ENCODE results near the gene CAPN13. TPM values are rescaled to one million over a fixed set of nuclear protein-coding genes. Genes with fewer than 3 reads are reported as not detected.
A peak's percentile ranks its signal among the peaks of the same experiment; 100 is the strongest.

CAPN13 gene
- total and polyA plus RNA-seq, 11 donors: not detected

DNA sequence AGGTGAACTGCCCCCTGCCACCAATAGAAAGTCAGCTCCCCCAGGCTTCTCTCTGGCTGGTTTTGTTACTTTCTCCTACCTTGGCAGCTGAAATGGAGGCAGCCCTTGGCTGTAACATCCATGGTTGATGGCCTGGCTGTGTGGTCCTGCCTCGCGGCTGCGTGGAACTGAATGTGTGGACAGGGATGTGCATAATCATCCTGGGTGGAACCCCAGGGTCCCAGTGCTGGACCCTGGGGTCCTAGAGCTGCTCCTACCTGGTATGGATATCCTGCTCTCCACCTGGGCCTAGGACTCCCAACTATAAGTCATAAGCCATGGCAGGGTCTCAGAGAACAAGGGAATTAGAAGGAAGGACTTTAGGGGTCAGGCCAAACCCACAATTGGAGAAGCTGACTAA is 93.5 kb downstream of the CAPN13 start:
- no peak for DNase-seq
- Histone ChIP-seq H3K4me3 (no peak overlapping the region), H3K27me3 (no peaks in the 10 kb centered on the region), H3K36me3 (no peaks in the 10 kb centered on the region), H3K27ac (no peak overlapping the region), H3K4me1 (peaks cover 0 to 13% (median 0%) of the 10 kb centered on the region in 12 donors), H3K9me3 (no peaks in the 10 kb centered on the region)
- intact Hi-C loops (cut with DNase I): loop anchor here (1.0 to 10.0 kb wide), 13 partner anchors 149 to 1121 kb away; no protein-coding TSS in a partner anchor
- 97 to 100% (median 98%) methylated on average over 1 to 3 of the region's 3 CpGs for WGBS, 4 donors
- peak in 3 of 4 donors; percentile 2 to 11 (median 7) for ATAC-seq
- no peak for TF ChIP-seq POLR2A (IDR thresholded peaks at IDR 0.05)
- TF ChIP-seq, protein P1, sequence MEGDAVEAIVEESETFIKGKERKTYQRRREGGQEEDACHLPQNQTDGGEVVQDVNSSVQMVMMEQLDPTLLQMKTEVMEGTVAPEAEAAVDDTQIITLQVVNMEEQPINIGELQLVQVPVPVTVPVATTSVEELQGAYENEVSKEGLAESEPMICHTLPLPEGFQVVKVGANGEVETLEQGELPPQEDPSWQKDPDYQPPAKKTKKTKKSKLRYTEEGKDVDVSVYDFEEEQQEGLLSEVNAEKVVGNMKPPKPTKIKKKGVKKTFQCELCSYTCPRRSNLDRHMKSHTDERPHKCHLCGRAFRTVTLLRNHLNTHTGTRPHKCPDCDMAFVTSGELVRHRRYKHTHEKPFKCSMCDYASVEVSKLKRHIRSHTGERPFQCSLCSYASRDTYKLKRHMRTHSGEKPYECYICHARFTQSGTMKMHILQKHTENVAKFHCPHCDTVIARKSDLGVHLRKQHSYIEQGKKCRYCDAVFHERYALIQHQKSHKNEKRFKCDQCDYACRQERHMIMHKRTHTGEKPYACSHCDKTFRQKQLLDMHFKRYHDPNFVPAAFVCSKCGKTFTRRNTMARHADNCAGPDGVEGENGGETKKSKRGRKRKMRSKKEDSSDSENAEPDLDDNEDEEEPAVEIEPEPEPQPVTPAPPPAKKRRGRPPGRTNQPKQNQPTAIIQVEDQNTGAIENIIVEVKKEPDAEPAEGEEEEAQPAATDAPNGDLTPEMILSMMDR (IDR thresholded peaks at IDR 0.05): no peak

DNA sequence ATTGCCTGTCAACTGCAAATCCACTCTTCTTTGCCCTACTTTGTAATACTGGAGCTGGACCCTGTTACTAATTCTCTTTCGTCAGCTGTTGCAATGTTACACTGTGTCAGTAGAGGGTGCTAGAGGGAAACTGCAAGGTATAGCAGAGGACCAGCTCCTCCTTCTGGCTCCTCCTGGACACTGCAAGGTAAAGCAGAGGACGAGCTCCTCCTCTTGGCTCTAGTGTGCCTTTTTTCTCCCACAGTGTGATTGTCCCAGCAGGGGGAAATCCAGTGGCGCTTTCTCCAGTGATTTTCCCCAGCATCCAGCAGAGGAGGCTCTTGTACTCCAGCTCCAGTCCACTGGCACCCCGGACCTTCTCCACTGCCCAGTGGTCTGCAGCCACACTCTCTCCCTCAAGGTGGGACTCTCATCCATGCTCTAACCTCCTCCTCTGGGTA is 95.6 kb downstream of the CAPN13 start:
- peak; percentile 84 to 89 (median 85) for DNase-seq
- H3K4me1 ChIP-seq: peaks cover 0 to 20% (median 4%) of the 10 kb centered on the region in 12 donors
- H3K9me3 ChIP-seq: no peaks in the 10 kb centered on the region
- no peak overlapping the region for H3K27ac ChIP-seq
- 9 to 20% (median 19%) methylated on average over 4 of the region's 4 CpGs for WGBS, 4 donors
- no peaks in the 10 kb centered on the region for H3K27me3 ChIP-seq
- TF ChIP-seq, protein P1 (IDR thresholded peaks at IDR 0.05): peak; percentile 97 to 100 (median 99)
- no peak for TF ChIP-seq POLR2A (IDR thresholded peaks at IDR 0.05)
- peak; percentile 28 to 80 (median 74) for ATAC-seq
- intact Hi-C loops (cut with DNase I): loop anchor here in 7 of 10 donors (2.0 to 10.0 kb wide), 7 partner anchors 151 to 1123 kb away; no protein-coding TSS in a partner anchor
- no peaks in the 10 kb centered on the region for H3K36me3 ChIP-seq
- H3K4me3 ChIP-seq: no peak overlapping the region

DNA sequence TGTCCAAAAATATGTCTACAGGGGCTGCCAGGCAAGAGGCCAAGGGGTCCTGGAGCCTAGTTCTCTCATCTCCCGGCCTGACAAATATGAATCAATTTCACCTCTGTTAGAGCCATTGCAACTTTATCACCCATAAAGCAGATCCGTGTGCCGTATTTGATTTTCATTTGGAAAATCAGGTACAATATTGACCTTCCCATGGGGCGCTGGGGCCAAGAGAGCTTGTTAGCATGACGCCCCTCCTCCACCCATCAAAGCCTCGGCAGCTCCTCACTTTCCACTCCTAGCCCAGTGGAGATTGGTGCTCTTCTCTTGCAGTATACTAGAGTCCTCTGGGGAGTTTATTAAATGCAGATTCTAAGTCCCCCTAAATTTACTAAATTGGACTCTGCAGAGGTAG is 96.8 kb downstream of the CAPN13 start:
- intact Hi-C loops (cut with DNase I): loop anchor here in 7 of 10 donors (2.0 to 10.0 kb wide), 7 partner anchors 152 to 1124 kb away; no protein-coding TSS in a partner anchor
- no peak for TF ChIP-seq POLR2A (IDR thresholded peaks at IDR 0.05)
- TF ChIP-seq, protein P1 (IDR thresholded peaks at IDR 0.05): no peak
- Histone ChIP-seq H3K9me3 (no peaks in the 10 kb centered on the region), H3K27me3 (no peaks in the 10 kb centered on the region), H3K4me1 (peaks cover 0 to 31% (median 11%) of the 10 kb centered on the region in 12 donors), H3K4me3 (no peak overlapping the region), H3K27ac (no peak overlapping the region), H3K36me3 (no peaks in the 10 kb centered on the region)
- 93 to 96% (median 95%) methylated on average over 6 of the region's 6 CpGs for WGBS, 4 donors
- no peak for ATAC-seq
- DNase-seq: no peak

DNA sequence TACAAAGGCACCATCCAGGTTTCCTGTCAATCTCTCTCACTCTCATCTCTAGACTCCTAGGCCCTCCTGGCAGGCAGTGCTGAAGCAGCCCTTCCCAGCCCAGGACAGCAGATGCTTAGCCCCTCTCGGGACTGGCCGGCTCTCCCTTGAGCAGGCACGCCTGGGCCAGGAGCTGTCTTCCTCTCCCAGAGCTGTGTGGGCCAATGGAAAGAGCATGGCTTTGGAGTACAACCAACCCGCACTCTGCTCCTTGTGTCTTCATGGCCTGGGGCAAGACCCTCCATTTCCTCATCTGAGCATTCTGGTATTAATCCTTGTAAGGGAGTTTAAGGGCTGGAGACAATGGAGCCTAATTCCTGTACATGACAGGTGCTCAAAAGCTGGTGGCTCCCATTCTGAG is 97.2 kb downstream of the CAPN13 start:
- H3K27me3 ChIP-seq: no peaks in the 10 kb centered on the region
- H3K4me1 ChIP-seq: peaks cover 0 to 35% (median 15%) of the 10 kb centered on the region in 12 donors
- TF ChIP-seq POLR2A (IDR thresholded peaks at IDR 0.05): no peak
- TF ChIP-seq, protein P1 (IDR thresholded peaks at IDR 0.05): no peak
- intact Hi-C loops (cut with DNase I): loop anchor here in 7 of 10 donors (2.0 to 10.0 kb wide), 7 partner anchors 152 to 1125 kb away; no protein-coding TSS in a partner anchor
- H3K9me3 ChIP-seq: no peaks in the 10 kb centered on the region
- WGBS, 4 donors: 90 to 100% (median 94%) methylated on average over 3 to 4 of the region's 4 CpGs
- DNase-seq (no peak), ATAC-seq (no peak)
- H3K27ac ChIP-seq: no peak overlapping the region
- no peaks in the 10 kb centered on the region for H3K36me3 ChIP-seq
- H3K4me3 ChIP-seq: no peak overlapping the region

All from heart left ventricle (tissue), 16 donors.